ENCODE data around the gene MINDY1. TPM values are rescaled to one million over a fixed set of nuclear protein-coding genes. Genes with fewer than 3 reads are reported as not detected.

MINDY1 gene
- total and polyA plus RNA-seq, 2 experiments from 2014 or later, result 5.8 to 18.5 TPM

DNA sequence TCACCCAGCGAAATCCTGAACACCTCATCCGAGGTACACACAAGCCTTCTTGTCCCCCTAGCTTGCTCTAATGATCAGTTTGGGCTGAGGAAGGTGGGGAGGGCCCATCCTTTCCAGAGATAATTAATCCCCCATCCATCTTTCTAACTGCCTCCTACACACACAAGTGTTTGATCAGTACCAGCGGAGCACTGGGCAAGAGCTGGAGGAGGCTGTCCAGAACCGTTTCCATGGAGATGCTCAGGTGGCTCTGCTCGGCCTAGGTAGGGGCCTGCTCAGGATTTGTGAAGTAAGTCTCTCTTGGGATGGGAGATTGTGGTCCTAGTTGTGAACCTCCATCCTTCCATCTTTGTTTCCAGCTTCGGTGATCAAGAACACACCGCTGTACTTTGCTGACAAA lies 18.8 kb downstream of the MINDY1 start:
- H3K27me3 ChIP-seq, result no peaks in the 10 kb centered on the region
- H3K4me3 ChIP-seq, result no peak overlapping the region
- H3K4me1 ChIP-seq (ENCODE audit: insufficient read depth), result peaks cover 3% of the 10 kb centered on the region
- no peak for DNase-seq (ENCODE audit: low spot score)
- H2AFZ ChIP-seq, result no peak overlapping the region
- TF ChIP-seq CTCF (IDR thresholded peaks at IDR 0.05; ENCODE audit: poor library complexity) (no peak), EZH2 (IDR thresholded peaks at IDR 0.05; ENCODE audit: borderline replicate concordance) (no peak), EZH2phosphoT487 (IDR thresholded peaks at IDR 0.05; ENCODE audit: low read depth, severe bottlenecking, unreplicated experiment) (no peak)
- H4K20me1 ChIP-seq (ENCODE audit: insufficient read depth, poor library complexity, severe bottlenecking), result no peaks in the 10 kb centered on the region
- H3K4me2 ChIP-seq, result no peak overlapping the region
- no peaks in the 10 kb centered on the region for H3K9me3 ChIP-seq (ENCODE audit: low read depth)
- 90% methylated on average over 7 of the region's 7 CpGs for WGBS (ENCODE audit: low lambda C conversion rate, missing lambda C conversion rate)
- H3K9me2 ChIP-seq (replicated peaks; ENCODE audit: insufficient read depth), result no peaks in the 10 kb centered on the region
- H3K79me2 ChIP-seq, result no peaks in the 10 kb centered on the region
- H3K27ac ChIP-seq, result no peak overlapping the region
- no peaks in the 10 kb centered on the region for H3K36me3 ChIP-seq (replicated peaks; ENCODE audit: insufficient read depth, low read depth)

GRCh38 chr1:150985179-150985825 lies 21.4 kb downstream of the MINDY1 start:
- Histone ChIP-seq H3K4me2 (no peak overlapping the region), H3K9me2 (replicated peaks; ENCODE audit: insufficient read depth) (no peaks in the 10 kb centered on the region), H4K20me1 (ENCODE audit: insufficient read depth, poor library complexity, severe bottlenecking) (no peaks in the 10 kb centered on the region), H3K27ac (no peak overlapping the region), H3K9me3 (ENCODE audit: low read depth) (no peaks in the 10 kb centered on the region), H3K4me1 (ENCODE audit: insufficient read depth) (peaks cover 27% of the 10 kb centered on the region), H2AFZ (no peak overlapping the region), H3K27me3 (no peaks in the 10 kb centered on the region), H3K79me2 (no peaks in the 10 kb centered on the region), H3K4me3 (no peak overlapping the region), H3K36me3 (replicated peaks; ENCODE audit: insufficient read depth, low read depth) (no peaks in the 10 kb centered on the region)
- whole genome bisulfite sequencing (ENCODE audit: low lambda C conversion rate, missing lambda C conversion rate), result 87% methylated on average over 2 of the region's 2 CpGs
- no peak for DNase-seq (ENCODE audit: low spot score)
- TF ChIP-seq CTCF (IDR thresholded peaks at IDR 0.05; ENCODE audit: poor library complexity) (no peak), EZH2phosphoT487 (IDR thresholded peaks at IDR 0.05; ENCODE audit: low read depth, severe bottlenecking, unreplicated experiment) (no peak), EZH2 (IDR thresholded peaks at IDR 0.05; ENCODE audit: borderline replicate concordance) (no peak)

- Histone ChIP-seq H4K20me1 (ENCODE audit: insufficient read depth, poor library complexity, severe bottlenecking) (no peaks in the 10 kb centered on the region), H3K79me2 (no peaks in the 10 kb centered on the region), H3K4me3 (no peak within 1 kb of the TSS), H3K9me2 (replicated peaks; ENCODE audit: insufficient read depth) (no peaks in the 10 kb centered on the region), H3K4me1 (ENCODE audit: insufficient read depth) (peaks cover 43% of the 10 kb centered on the region), H3K36me3 (replicated peaks; ENCODE audit: insufficient read depth, low read depth) (no peaks in the 10 kb centered on the region), H3K9me3 (ENCODE audit: low read depth) (no peaks in the 10 kb centered on the region), H3K27ac (peak within 1 kb of the TSS; percentile 76), H3K27me3 (no peaks in the 10 kb centered on the region), H2AFZ (peak within 1 kb of the TSS; percentile 33), H3K4me2 (peak within 1 kb of the TSS; percentile 54)
- 60% methylated on average over 12 of the region's 12 CpGs for WGBS (ENCODE audit: low lambda C conversion rate, missing lambda C conversion rate)
- peak; percentile 76 for DNase-seq (ENCODE audit: low spot score)
- TF ChIP-seq CTCF (IDR thresholded peaks at IDR 0.05; ENCODE audit: poor library complexity) (no peak), EZH2 (IDR thresholded peaks at IDR 0.05; ENCODE audit: borderline replicate concordance) (no peak)
Observed at GRCh38 chr1:150981805-150982712, 24.6 kb downstream of the MINDY1 start, which contains the start of gene ANXA9. ANXA9 (plus strand) TSS chr1:150982292; CDS start chr1:150983106, 814 bp downstream.
